ENCODE results near the gene TDRD1.

DNA sequence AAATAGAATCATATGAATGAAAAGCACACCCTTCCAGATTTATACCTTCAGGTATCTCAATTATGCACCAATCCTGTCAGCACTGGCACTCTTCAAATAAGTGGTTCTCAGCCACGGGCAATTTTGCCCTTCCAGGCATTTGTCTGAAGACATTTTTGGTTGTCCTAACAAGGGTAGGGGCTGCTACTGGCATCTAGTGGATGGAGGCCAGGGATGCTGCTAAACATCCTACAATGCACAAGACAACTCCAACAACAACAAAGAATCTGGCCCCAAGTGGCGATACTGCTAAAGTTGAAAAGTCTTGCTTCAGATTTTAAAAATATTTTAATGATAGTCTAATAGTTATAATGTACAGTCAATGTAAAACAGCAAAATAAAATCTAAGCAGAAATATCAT, 21.2 kb upstream of the TDRD1 start:
- TF ChIP-seq, protein P1, sequence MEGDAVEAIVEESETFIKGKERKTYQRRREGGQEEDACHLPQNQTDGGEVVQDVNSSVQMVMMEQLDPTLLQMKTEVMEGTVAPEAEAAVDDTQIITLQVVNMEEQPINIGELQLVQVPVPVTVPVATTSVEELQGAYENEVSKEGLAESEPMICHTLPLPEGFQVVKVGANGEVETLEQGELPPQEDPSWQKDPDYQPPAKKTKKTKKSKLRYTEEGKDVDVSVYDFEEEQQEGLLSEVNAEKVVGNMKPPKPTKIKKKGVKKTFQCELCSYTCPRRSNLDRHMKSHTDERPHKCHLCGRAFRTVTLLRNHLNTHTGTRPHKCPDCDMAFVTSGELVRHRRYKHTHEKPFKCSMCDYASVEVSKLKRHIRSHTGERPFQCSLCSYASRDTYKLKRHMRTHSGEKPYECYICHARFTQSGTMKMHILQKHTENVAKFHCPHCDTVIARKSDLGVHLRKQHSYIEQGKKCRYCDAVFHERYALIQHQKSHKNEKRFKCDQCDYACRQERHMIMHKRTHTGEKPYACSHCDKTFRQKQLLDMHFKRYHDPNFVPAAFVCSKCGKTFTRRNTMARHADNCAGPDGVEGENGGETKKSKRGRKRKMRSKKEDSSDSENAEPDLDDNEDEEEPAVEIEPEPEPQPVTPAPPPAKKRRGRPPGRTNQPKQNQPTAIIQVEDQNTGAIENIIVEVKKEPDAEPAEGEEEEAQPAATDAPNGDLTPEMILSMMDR (IDR thresholded peaks at IDR 0.05): no peak
- TF ChIP-seq EZH2phosphoT487 (IDR thresholded peaks at IDR 0.05): no peak
